ENCODE data around the gene GNG4.

The GNG4 gene

GRCh38 chr1:235649368-235650163, at the start of gene GNG4:
Gene GNG4, minus strand, starts transcription at chr1:235649784. Its CDS starts 65,946 bp downstream, at chr1:235583838.
- DNase-seq = peak; percentile 13

GRCh38 chr1:235697508-235697907, 47.9 kb upstream of the GNG4 start:
- DNase-seq = no peak

- no peak for DNase-seq
Observed at GRCh38 chr1:235689356-235689755, 39.8 kb upstream of the GNG4 start.

GRCh38 chr1:235688096-235688495, 38.5 kb upstream of the GNG4 start:
- DNase-seq = no peak

- no peak for DNase-seq
Observed at GRCh38 chr1:235683653-235684052, 34.1 kb upstream of the GNG4 start.

GRCh38 chr1:235682216-235682615, 32.6 kb upstream of the GNG4 start:
- no peak for DNase-seq

GRCh38 chr1:235679644-235680043, 30.1 kb upstream of the GNG4 start:
- no peak for DNase-seq

- DNase-seq = no peak
Observed at GRCh38 chr1:235679005-235679404, 29.4 kb upstream of the GNG4 start.

GRCh38 chr1:235675152-235675890, 25.7 kb upstream of the GNG4 start:
- DNase-seq = no peak

GRCh38 chr1:235673981-235674380, 24.4 kb upstream of the GNG4 start:
- DNase-seq = no peak

- no peak for DNase-seq
Observed at GRCh38 chr1:235671992-235672391, 22.4 kb upstream of the GNG4 start.

- DNase-seq = no peak
Observed at GRCh38 chr1:235670157-235670776, 20.7 kb upstream of the GNG4 start.

- no peak for DNase-seq
Observed at GRCh38 chr1:235669277-235669676, 19.7 kb upstream of the GNG4 start.

- DNase-seq = no peak
Observed at GRCh38 chr1:235663628-235664027, 14.0 kb upstream of the GNG4 start.

GRCh38 chr1:235661568-235661967, 12.0 kb upstream of the GNG4 start:
- DNase-seq = no peak

GRCh38 chr1:235659186-235659771, 9.7 kb upstream of the GNG4 start:
- DNase-seq = no peak

GRCh38 chr1:235657747-235658526, 8.4 kb upstream of the GNG4 start:
- peak; percentile 5 for DNase-seq

- DNase-seq = no peak
Observed at GRCh38 chr1:235657269-235657668, 7.7 kb upstream of the GNG4 start.

- DNase-seq = no peak
Observed at GRCh38 chr1:235652364-235652763, 2.8 kb upstream of the GNG4 start.

- no peak for DNase-seq
Observed at GRCh38 chr1:235651170-235651806, 1.7 kb upstream of the GNG4 start.

GRCh38 chr1:235650341-235651169, 971 bp upstream of the GNG4 start:
- peak; percentile 35 for DNase-seq

Data from DMS79 (cell line).